ENCODE measurements around the gene AIMP1.

The AIMP1 gene

GRCh38 chr4:106315968-106316772 lies at the start of gene AIMP1, which contains the start of gene TBCK:
AIMP1 (plus strand) TSS chr4:106316550; CDS start chr4:106325010, 8,460 bp downstream.
TBCK (minus strand) TSS chr4:106316209; CDS start chr4:106308960, 7,249 bp downstream.
- DNase-seq: peak; percentile 77 to 97 (median 85)

- no peak for DNase-seq
Observed at GRCh38 chr4:106268786-106269185, 47.6 kb upstream of the AIMP1 start.

GRCh38 chr4:106269711-106270110 lies 46.6 kb upstream of the AIMP1 start:
- DNase-seq: no peak

GRCh38 chr4:106270736-106271135 lies 45.6 kb upstream of the AIMP1 start:
- no peak for DNase-seq

- DNase-seq: no peak
Observed at GRCh38 chr4:106273831-106274230, 42.5 kb upstream of the AIMP1 start.

GRCh38 chr4:106277140-106277675 lies 39.1 kb upstream of the AIMP1 start:
- DNase-seq: no peak

GRCh38 chr4:106284227-106284626 lies 32.1 kb upstream of the AIMP1 start:
- DNase-seq: no peak

- DNase-seq: no peak
Observed at GRCh38 chr4:106286611-106287010, 29.7 kb upstream of the AIMP1 start.

GRCh38 chr4:106287353-106287969 lies 28.9 kb upstream of the AIMP1 start:
- DNase-seq: no peak

- no peak for DNase-seq
Observed at GRCh38 chr4:106289737-106290136, 26.6 kb upstream of the AIMP1 start.

GRCh38 chr4:106291678-106292077 lies 24.7 kb upstream of the AIMP1 start:
- no peak for DNase-seq

GRCh38 chr4:106294062-106294461 lies 22.3 kb upstream of the AIMP1 start:
- DNase-seq: no peak

GRCh38 chr4:106297245-106298035 lies 18.9 kb upstream of the AIMP1 start:
- no peak for DNase-seq

GRCh38 chr4:106299977-106300376 lies 16.4 kb upstream of the AIMP1 start:
- DNase-seq: no peak

GRCh38 chr4:106301393-106302061 lies 14.8 kb upstream of the AIMP1 start:
- no peak for DNase-seq

- no peak for DNase-seq
Observed at GRCh38 chr4:106302062-106302438, 14.3 kb upstream of the AIMP1 start.

- DNase-seq: no peak
Observed at GRCh38 chr4:106303548-106304281, 12.6 kb upstream of the AIMP1 start.

- DNase-seq: no peak
Observed at GRCh38 chr4:106304632-106305031, 11.7 kb upstream of the AIMP1 start.

GRCh38 chr4:106305435-106306055 lies 10.8 kb upstream of the AIMP1 start:
- no peak for DNase-seq

GRCh38 chr4:106306561-106306960 lies 9.8 kb upstream of the AIMP1 start:
- no peak for DNase-seq

GRCh38 chr4:106312377-106312776 lies 4.0 kb upstream of the AIMP1 start:
- DNase-seq: no peak
